ENCODE data around the gene ALPL.

ALPL gene

GRCh38 chr1:21598904-21599303 is 89.7 kb downstream of the ALPL start:
- DNase-seq (ENCODE audit: low read depth in 2 of 2) = no peak

DNA sequence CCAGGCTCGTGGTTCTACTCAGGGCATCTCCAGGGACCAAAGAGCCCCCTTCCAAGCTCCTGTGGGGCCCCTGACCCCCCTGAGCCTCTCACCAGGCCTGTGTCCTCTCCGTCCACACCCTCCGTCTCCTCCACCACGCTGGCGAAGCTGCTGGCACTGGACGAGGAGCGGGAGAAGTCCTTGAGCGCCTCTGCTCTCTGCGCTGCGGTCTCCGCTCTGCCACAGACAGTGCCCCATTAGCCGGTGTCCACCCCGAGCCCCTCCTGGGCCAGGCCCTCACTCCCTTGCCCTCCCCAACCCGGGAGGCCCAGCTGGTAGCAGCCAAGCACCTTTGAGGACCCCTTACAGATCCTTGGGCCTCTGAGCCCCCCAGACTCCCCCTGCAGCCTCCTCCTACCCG is 90.2 kb downstream of the ALPL start:
- no peak for DNase-seq (ENCODE audit: low read depth in 2 of 2)

DNA sequence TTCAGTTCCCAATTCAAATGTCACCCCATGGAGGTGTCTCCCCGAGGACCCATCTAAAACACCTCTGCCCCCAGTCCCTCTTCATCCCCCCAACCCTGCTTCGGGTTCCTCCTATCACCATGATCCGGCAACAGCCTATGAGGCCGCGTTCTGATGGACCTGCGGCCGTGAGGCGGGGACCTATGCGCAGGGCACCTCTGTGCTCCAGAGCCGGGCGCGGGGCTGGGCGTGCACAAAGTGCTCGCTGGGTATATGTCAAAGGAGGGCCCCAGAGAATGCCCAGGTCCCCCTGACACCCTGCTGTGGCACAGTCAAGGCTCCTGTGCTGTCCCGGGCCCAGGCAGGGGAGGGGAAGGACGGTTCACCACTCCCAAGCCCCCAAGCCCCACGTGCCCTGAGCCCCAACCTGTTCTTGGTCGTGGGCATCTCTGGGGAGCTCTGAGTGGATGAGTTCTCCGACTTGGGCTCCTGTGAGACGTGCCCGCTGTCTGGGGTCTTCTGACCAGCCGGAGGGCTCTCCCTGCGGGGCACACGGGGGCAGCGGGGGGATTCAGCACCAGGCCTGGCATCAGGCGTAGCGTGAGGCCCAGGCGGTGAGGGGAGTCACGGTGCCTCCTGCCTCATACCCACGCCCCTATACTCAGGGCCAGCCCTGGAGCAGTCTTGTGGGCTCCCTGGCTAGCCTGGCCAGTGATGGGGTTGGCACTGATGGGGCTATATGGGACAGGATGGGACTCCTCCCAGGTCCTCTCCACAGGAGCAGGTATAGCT is 92.2 kb downstream of the ALPL start:
- DNase-seq (ENCODE audit: low read depth in 2 of 2) = no peak

GRCh38 chr1:21603177-21604138 is 94.2 kb downstream of the ALPL start:
- DNase-seq (ENCODE audit: low read depth in 2 of 2) = no peak

DNA sequence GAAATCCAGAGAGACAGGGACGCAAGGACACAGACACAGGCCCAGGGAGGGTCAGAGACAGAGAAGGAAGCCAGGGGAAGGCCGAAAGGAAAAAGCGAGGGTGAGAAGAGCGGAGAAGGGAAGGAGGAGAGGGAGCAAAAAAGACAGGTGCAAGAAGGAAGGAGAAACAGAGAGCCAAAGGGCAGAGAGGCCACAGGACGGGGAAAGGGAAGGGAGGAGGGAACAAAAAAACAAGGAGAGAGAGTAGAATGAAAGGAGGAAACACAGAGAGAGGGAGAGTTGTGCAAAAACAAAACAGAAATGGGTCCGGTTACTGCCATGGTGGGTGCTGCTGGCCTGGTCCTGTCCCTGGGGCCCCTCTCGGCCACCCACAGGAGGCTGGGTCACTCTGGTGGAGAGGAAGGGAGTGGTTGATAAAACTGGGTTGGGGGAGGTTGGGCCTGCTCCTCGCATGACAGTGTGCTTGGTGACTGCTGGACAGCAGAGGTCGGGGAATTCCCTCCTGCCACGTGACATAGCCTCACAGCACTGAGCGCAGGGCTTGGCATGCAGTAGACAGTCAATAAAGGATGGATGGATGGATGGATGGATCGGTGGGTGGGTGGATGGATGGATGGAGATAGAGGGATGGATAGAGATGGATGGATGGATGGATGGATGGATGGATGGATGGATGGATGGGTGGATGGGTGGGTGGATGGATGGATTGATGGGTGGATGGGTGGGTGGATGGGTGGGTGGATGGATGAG is 95.2 kb downstream of the ALPL start:
- DNase-seq (ENCODE audit: low read depth in 2 of 2) = no peak

- no peak for DNase-seq (ENCODE audit: low read depth in 2 of 2)
Observed at GRCh38 chr1:21605012-21605715, 95.9 kb downstream of the ALPL start.

DNA sequence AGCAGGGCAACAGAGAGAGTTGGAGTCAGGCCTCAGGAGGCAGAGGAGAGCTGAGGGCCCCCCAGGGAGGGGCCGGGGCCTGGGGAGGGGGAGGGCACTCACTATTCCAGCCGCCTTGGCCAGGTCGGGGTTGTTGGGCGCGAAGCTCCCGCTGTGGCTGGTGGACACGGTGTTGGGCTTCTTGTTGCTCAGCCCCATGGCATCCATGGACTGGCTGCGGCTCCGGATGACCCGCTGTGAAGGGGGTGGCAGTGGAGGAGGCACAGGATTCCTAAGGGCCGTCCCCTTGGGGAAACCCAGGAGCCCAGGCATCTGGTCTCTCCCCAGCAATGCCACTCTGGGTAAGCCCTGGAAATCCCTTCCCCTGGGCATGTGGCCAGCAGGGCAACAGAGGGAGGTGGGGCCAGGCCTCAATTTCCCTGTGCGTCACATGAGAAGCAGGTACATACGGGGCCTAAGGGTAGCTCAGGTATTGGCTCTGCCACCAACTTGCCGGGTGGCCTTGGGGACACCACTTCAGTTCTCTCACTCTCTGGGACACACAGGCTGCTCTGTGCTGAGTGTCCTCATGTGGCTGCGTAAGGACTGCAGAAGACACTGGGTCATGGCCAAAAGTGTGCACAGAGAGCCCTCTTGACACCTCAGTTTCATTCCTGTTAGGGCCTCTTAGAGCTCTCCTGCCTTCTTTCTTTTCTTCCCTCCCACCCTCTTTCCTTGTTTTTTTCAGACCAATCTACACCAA is 96.9 kb downstream of the ALPL start:
- no peak for DNase-seq (ENCODE audit: low read depth in 2 of 2)

GRCh38 chr1:21607549-21608529 is 98.6 kb downstream of the ALPL start:
- DNase-seq (ENCODE audit: low read depth in 2 of 2) = peak; percentile 63 to 66

- no peak for DNase-seq (ENCODE audit: low read depth in 2 of 2)
Observed at GRCh38 chr1:21608798-21609197, 99.6 kb downstream of the ALPL start.

GRCh38 chr1:21610027-21610426 is 100.8 kb downstream of the ALPL start:
- no peak for DNase-seq (ENCODE audit: low read depth in 2 of 2)

- DNase-seq (ENCODE audit: low read depth in 2 of 2) = no peak
Observed at GRCh38 chr1:21610989-21611785, 102.0 kb downstream of the ALPL start.

DNA sequence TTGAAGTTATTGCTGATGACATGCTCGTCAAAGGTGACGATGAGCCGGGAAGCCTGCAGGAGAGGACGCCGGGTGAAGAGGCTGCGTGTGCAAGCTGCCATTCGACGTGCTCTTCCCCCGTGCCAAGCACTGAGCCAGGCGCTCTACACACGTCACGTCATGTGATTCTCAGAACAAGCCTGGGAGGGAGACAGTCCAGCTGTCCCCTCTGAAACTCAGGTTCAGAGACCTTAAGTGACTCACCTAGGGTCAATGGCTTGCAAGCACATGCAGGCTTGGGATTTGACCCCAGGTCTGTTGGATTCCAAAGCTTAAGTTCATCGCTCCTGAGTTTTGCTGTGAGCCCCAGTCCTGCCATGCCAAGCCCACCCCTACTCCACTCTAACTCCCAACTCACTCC is 102.8 kb downstream of the ALPL start:
- no peak for DNase-seq (ENCODE audit: low read depth in 2 of 2)

DNA sequence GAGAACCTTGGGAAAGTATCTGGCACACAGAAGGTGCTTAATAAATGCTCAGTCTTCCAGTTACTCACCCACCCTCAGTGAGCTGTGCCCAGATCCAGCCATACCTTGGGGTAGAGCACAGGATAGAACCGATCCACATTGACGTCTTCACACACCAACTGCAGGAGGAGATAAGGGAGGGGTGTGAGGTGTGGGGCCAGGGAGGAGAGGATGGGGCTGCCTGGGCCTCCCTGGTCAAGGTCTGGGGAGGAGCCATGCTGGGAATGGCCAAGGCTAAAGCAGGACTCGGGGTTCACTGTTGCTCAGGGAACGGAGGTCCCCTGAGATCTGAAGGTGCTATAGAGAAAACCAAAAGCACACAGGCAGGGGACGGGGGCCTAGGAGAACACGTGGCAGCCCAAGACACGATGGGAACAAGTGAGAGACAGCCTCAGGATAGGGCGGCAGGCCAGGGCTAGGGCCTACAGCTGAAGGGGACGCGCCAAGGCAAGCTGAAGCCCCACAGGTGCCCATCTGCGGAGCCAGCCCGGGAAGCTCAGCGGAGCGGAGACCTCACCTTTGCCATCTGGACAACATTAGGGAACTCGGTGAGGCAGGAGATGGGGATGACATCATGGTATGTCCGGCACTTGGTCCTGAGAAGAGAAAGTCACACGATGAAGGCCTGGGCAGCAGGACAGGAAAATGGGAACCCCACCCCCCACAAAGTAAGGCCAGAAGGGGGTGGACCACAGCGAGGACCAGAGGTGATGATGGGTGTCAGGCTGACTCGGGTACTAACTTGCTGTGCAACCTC is 104.0 kb downstream of the ALPL start:
- no peak for DNase-seq (ENCODE audit: low read depth in 2 of 2)

- no peak for DNase-seq (ENCODE audit: low read depth in 2 of 2)
Observed at GRCh38 chr1:21614419-21615115, 105.3 kb downstream of the ALPL start.

DNA sequence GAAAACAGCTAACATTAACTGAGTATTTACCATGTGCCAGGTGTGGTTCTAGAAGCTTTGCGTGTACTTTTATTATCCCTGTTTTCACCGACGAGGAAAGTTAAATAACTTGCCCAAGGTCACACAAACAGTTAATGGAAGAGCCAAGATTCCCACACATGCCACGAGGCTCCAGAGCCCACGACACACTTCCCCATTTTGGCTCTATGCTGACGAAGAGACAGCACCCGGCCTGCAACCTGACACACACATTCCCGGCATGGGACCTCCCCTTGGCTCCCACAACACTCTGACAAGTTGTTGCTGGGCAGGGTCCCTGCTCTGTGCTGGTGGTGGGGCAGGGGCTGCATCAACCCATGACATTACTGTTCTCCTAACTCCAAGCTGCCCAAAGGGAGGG is 107.1 kb downstream of the ALPL start:
- DNase-seq (ENCODE audit: low read depth in 2 of 2) = no peak

DNA sequence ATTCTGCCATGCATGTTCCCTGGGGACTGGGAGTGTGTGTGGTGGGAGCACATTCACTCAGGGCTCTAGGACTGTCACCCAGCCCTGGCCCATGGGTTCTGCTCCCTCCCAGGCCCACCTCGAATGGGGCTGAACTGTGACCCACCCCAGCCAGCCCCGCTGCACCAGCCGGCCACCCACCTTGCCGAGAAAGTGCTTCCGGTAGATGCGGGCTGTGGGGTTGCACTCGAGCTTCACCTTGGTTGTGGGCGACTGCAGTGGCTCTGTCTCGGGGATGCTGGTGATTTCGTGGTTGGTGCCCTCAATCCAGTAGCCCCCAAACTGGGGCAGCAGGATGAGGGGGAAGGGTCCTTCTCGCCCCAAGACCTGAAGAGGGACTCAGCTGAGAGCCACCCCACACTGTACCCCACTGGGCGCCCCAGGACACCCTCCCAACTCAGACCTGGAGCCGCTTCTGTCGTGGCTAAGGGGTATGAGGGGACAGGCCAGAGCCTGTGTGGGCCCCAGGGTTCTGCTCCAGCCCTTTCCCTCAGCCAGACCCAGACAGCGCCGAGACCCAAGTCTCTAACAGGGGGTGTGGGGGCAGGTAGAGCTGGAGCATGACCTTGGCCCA is 108.0 kb downstream of the ALPL start:
- no peak for DNase-seq (ENCODE audit: low read depth in 2 of 2)

- DNase-seq (ENCODE audit: low read depth in 2 of 2) = no peak
Observed at GRCh38 chr1:21618059-21618458, 108.8 kb downstream of the ALPL start.
